ENCODE measurements around the gene TEKTIP1.
"Not testable (repeated sequence)": the region's sequence is repeated elsewhere in the genome, so short reads cannot be mapped to it uniquely, and the experiment has no call there.

Gene TEKTIP1

GRCh38 chr19:3524078-3524842 lies 14.7 kb upstream of the TEKTIP1 start:
- no peak for DNase-seq

DNA sequence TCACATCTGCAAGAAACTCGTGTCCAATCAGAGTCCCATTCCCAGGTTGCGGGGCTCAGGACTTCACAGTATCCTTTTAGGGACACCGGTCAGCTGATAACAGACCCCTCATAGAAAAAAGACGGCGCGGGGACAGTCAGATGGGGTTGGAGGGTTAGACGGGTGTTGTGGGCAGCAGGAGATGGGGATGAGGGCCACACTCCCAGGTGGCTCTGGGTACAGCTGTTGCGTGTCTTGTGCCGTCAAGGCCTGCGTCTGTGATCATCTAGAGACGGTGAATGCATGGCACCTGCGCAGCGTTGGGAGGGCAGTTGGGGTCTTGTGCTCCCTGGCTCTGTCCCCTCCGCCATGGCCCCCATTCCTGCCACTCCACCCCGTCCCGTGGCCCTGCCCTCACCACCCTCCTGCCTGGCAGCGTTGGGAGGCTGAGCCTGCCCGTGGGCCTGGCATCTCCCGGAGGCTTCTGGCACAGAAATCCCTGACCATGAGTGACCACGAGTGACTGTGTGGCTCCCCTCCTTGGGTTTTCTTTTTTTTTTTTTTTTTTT lies 14.0 kb upstream of the TEKTIP1 start:
- DNase-seq: no peak

DNA sequence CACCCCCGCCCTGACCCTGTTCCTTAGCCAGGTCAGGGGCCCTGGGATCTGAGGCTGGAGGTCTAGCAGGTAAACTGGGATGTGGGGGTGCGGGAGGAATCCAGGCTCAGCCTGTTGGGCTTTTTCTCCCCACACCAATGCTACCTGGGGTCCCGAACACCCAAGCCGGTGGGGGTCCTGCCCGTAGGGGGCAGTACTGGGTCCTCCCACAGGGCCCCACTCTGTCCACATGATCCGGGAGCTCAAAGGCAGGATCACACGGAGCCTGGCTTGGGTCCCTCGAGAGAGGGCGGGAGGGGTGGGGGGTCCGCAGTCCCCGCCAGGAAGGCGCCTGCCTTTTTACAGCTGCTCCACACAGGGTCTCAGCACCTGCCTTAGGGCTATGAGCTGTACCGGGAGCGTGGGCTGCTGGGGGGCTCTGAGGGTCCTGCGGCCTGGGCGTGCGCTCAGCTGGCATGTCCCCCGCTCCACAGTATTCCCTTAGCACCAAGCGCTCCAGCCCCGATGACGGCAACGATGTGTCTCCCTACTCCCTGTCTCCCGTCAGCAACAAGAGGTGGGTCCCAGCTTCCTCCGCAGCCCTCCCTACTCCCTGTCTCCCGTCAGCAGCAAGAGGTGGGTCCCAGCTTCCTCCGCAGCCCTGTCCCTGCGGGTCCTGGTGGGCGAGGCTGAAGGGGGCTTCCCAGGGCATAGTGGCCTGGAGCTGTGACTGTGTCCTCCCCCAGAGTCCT lies 12.3 kb upstream of the TEKTIP1 start:
- DNase-seq: no peak

DNA sequence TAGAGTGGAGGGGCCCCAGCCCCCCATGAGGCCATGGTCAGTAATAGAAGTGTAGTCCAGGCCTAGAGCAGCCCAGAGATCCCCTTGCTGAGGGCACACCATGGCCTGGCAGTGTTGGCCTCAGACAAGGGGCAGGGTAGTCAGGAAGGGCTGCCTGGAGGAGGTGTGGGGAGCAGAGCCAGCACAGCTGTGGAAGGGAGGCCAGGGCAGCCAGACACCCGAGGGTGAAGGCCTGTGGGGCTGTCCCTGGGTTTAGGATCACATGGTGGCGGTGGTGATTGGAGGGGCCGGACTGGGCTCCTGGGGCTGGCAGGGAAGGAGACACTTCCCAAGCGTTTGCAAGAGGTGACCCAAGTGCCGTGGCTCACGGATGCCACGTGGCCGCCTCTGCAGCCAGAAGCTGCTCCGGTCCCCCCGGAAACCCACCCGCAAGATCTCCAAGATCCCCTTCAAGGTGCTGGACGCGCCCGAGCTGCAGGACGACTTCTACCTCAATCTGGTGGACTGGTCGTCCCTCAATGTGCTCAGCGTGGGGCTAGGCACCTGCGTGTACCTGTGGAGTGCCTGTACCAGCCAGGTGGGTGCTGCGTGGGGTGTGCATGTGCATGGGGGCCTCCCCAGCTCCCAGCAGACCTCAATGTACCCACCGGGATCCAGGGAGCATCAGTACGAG lies 11.6 kb upstream of the TEKTIP1 start:
- DNase-seq: no peak

GRCh38 chr19:3528080-3528479 lies 10.9 kb upstream of the TEKTIP1 start:
- no peak for DNase-seq

- no peak for DNase-seq
These were observed 10.3 kb upstream of the TEKTIP1 start for GRCh38 chr19:3528539-3529211.

- not testable (repeated sequence) for DNase-seq
These were observed 9.7 kb upstream of the TEKTIP1 start for GRCh38 chr19:3529299-3529698.

- no peak for DNase-seq
These were observed 8.6 kb upstream of the TEKTIP1 start for GRCh38 chr19:3530389-3530788.

GRCh38 chr19:3531716-3532115 lies 7.3 kb upstream of the TEKTIP1 start:
- no peak for DNase-seq

- no peak for DNase-seq
These were observed 6.7 kb upstream of the TEKTIP1 start for GRCh38 chr19:3532154-3532786.

DNA sequence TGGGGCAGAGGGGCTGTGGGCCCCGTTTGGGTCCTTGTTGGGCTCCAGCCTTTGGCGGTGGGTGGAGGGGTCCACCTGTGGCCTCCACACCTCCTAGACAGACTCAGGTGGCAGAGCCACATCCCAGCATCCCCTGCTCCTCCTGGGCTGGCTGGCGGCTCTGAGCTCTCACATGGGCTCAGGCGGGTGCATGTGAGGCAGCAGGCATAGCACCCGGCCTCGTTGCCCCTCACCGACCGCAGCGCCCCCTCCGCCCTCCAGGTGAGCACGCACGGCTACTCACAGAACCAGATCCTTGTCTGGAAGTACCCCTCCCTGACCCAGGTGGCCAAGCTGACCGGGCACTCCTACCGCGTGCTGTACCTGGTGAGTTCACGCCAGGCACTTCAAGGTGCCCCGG lies 5.9 kb upstream of the TEKTIP1 start:
- no peak for DNase-seq

- no peak for DNase-seq
These were observed 5.3 kb upstream of the TEKTIP1 start for GRCh38 chr19:3533563-3534216.

DNA sequence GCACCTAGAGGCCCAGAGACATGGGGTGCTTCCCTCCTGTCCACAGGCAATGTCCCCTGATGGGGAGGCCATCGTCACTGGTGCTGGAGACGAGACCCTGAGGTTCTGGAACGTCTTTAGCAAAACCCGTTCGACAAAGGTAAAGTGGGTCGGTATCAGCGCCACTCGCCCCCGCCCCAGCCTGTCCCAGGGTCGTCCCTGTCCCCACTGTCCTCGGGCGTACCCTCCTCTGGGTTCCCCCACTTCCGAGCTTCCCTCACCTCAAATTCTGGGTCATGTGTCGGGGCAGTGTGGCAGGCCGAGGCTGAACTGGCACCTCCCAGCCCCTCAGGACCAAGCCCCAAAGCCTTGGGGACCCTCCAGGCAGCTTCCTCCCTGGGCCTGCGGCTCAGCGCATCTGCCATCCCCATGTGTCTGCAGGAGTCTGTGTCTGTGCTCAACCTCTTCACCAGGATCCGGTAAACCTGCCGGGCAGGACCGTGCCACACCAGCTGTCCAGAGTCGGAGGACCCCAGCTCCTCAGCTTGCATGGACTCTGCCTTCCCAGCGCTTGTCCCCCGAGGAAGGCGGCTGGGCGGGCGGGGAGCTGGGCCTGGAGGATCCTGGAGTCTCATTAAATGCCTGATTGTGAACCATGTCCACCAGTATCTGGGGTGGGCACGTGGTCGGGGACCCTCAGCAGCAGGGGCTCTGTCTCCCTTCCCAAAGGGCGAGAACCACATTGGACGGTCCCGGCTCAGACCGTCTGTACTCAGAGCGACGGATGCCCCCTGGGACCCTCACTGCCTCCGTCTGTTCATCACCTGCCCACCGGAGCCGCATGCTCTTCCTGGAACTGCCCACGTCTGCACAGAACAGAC lies 4.4 kb upstream of the TEKTIP1 start:
- DNase-seq: no peak

DNA sequence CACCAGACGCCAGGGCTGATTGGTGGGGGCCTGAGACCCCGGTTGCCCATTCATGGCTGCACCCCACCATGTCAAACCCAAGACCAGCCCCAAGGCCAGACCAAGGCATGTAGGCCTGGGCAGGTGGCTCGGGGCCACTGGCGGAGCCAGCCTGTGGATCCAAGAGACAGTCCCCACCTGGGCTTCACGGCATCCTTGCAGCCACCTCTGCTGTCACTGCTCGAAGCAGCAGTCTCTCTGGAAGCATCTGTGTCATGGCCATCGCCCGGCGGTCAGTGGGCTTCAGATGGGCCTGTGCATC lies 3.8 kb upstream of the TEKTIP1 start:
- no peak for DNase-seq

DNA sequence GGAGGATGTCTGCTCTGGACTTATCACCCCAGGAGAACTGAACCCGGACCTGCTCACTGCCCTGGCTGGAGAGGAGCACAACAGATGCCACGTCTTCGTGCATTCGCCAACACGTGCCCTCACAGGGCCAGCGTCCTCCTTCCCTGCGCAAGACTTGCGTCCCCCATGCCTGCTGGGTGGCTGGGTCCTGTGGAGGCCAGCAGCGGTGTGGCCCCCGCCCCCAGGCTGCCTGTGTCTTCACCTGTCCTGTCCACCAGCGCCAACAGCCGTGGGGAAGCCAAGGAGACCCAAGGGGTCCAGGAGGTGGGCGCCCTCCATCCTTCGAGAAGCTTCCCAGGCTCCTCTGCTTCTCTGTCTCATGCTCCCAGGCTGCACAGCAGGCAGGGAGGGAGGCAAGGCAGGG lies 3.4 kb upstream of the TEKTIP1 start:
- DNase-seq: no peak

- no peak for DNase-seq
These were observed 3.0 kb upstream of the TEKTIP1 start for GRCh38 chr19:3535981-3536380.

DNA sequence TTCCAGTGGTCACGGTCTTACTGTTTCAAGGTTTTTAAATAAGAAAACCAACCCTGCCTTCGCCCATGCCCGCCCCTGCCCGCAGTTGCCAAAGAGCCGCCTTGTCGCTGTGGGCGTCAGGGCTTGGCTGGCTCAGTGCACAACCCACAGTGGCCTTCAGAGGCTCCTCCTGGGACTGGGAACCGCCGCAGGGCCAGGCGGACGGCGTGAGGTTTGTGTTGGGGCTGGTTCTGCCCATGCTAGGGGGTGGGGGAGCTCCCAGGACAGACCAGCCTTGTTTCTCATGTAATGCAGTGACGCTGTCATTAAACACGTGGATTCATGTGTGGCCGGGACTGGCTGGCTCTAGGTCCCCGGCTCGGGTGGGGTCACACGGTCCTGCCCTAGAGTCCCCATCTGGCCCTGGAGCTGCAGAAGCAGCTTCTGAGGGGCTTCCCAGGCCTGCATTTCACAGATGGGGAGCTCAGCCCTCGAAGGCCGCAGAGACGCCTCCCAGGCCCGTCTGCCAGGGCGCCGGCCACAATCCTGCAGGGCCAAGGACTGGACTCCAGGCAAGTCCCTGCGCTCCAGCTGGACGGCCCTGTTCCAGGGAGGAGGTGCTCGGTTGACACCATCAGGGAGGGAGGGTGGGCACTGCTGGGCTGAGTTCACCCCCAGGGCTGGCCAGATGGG lies 2.4 kb upstream of the TEKTIP1 start:
- DNase-seq: no peak

DNA sequence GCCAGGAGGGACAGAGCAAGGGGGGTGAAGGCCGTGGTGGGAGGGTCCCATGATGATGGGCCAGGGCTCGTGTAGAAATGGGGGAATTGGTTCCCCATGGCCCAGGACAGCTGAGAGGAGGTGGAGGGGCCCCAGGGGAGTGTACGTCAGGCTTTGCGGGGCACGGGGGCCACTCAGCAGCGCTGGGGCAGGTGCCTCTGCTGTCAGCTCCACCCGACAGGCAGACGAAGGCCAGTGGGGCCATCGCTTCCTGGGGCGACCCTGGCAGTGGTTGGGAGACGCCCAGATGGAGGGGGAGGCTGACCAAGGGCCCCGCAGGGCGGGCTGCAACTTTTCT lies 1.9 kb upstream of the TEKTIP1 start:
- DNase-seq: no peak

- DNase-seq: no peak
These were observed 1.3 kb upstream of the TEKTIP1 start for GRCh38 chr19:3537438-3538240.

All from stimulated activated CD8-positive, alpha-beta memory T cell treated with anti-CD3 and anti-CD28 coated beads, Interleukin-4, amount 100 ng/mL, for 48 hours (primary cell).